Erythroblast (primary cell): ENCODE data around the gene UGT2B28.
"Not testable (repeated sequence)": the region's sequence is repeated elsewhere in the genome, so short reads cannot be mapped to it uniquely, and the experiment has no call there.

Source experiments
- GATA1 ChIP-seq: IDR thresholded peaks from 2 replicates; pipeline ENCODE4 v1.6.1; 2011; ENCODE audit warnings: low read depth, mild to moderate bottlenecking, control low read depth, low read length, moderate library complexity
- POLR2A ChIP-seq: IDR thresholded peaks from 2 replicates; pipeline ENCODE4 v1.6.1; 2011; ENCODE audit warnings: mild to moderate bottlenecking, low read length

DNA sequence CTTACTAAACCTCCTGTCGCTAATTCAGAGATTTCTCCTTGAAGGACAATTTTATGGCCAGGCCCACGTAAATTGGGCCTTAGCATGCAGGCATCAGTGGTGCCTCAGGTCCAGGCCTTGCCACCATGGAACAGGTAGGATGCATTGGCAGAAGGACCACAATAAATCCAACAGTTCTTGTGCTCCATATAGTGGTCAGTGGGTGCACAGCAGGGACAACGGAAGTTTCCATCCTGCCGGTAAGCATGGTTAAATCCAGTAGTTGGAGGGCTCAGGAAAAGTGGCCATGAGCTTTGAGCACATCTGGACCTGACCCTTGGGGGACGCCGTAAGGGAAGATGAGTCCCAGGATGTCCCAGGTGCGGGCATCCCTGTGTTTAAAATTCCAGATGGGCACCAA, 11.7 kb upstream of the UGT2B28 start:
- TF ChIP-seq POLR2A, GATA1: not testable (repeated sequence)
